Body of pancreas (tissue), 4 donors: ENCODE data around the gene CDC5L.

Experiments used
- CTCF ChIP-seq, 7 experiments: fragments of 450-650 bp in 4 of 7; fragments of 200-600 bp in 3 of 7; sonication (generic) in 3 of 7; IDR thresholded peaks; one replicate each; pipeline ENCODE4 v1.5.1; 2016 to 2019; ENCODE audit warnings: antibody characterized with exemption in 7 of 7
- POLR2A ChIP-seq, 3 donors: fragments of 450-650 bp; IDR thresholded peaks; one replicate each; pipeline ENCODE4 v1.6.1; 2016; ENCODE audit warnings: antibody characterized with exemption in 3 of 3, mild to moderate bottlenecking in 2 of 3

- TF ChIP-seq CTCF (IDR thresholded peaks at IDR 0.05) (no peak), POLR2A (IDR thresholded peaks at IDR 0.05) (no peak)
These were observed 112.1 kb downstream of the CDC5L start for GRCh38 chr6:44499609-44500008.
